Activated T-cell treated with anti-CD3 and anti-CD28 coated beads, Interleukin-2, amount 50 U/mL, for 48 hours (primary cell): ENCODE data around the gene CRYBG2.
A peak's percentile ranks its signal among the peaks of the same experiment; 100 is the strongest.

ENCODE experiments used
- DNase-seq, 2 experiments: peaks; one replicate each; pipeline ENCODE4 v3.0.0-alpha.2; 2020

CRYBG2 gene

DNA sequence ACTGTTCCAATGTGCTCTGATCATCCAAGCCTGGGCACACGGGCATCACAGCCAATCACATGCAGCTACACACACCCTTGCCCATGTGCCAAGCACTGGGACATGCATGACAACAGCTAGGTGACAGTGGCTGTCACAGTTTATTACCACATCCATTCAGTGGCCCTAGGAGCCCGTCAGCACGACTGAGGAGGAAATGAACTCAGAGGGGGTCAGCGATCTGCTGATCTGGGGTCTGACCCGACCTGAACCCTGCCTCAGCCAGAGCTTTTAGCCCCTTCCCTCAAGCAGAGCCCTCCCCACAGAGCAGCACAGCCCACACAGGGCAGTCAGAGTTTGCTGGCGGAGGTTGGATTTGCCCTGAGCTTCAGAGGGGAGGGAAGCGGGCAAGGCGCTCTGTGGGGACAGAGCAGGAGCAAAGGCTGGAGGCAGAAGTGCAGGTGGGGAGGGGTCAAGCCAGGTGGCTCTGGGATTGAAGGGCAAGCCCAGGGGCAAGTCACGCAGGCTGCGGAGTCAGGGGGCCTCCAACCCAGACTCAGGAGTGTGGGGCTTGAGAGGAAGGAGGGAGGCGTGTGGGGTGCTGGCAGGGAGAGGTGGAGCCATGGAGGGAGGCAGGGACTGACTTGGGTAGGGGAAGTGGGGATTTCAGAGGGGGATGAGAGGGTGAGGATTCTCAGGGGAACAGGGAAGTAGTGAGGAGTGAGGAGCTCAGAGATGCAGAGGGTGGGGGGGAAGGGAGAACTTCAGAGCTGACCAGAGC lies 63.6 kb downstream of the CRYBG2 start:
- no peak for DNase-seq

DNA sequence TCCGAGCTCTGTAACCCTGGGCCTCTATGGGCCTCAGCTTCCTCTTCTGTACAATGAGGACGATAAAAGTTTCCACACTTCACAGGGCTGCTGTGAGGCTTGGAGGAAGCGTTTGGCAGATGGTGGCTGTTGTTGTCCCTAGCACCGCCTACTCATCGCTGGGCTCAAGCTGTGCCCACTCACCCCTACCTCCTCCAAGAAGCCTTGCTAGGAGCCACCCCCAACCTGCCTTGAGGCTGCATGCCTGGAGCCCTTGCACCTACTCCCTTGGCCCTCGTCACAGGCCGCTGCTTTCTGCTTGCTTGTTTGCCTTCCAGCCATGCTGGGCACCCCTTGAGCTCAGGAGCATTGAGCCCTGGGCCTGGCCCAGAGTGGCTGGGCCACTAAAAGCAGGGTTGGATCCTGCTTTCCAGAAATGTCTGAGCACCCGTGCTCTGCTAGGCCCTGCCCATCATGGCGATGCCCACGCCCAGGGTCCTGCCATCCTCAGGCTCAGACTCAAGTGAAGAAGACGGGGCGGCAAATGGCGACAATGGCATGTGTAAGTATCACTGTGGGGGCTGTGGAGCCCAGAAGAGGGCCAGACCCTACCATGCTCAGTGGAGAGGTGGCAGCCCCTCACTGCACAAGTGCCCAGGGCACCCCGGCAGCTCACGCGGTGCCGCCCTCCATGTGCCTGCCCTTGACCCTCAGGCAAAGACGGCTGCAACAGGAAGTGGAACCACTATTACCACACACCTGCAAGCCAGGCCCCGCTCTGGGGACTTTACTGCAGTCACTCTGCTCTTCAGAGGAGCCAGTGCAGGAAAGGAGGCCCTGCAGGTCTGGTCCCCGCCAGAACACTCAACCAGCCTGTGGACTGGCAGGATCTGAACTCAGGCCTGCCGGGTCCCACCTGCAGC lies 64.5 kb downstream of the CRYBG2 start:
- DNase-seq, result peak; percentile 59 to 67

DNA sequence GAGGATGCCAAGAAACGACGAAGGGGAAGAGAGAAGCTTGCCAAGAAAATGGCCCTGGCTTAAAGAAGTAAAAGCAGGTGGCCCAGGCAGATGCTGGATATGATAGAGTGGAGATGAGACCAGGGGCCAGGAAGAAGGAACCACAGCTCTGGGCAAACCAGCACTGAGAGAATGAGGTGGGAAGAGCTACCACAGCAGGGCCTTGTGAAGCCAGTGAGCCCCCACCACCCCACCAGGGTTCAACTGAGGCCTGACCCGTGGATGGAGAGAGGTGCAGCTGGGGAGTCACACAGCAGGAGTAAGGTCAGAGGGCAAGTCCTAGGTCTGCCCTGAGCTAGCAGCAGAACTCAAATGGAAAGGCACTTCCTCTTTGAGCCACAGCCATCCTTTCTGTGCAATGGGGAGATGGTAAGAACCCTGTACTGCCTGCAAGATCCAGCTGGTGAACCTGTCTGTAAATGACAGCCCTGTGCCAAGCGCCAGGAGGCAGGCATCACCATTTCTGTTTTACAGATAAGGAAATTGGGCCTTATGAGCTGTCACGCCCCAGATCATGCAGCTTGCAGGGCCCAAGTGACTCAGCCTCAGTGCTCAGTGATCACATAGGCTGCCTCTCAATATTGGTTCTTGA lies 65.5 kb downstream of the CRYBG2 start:
- peak; percentile 80 to 83 for DNase-seq

DNA sequence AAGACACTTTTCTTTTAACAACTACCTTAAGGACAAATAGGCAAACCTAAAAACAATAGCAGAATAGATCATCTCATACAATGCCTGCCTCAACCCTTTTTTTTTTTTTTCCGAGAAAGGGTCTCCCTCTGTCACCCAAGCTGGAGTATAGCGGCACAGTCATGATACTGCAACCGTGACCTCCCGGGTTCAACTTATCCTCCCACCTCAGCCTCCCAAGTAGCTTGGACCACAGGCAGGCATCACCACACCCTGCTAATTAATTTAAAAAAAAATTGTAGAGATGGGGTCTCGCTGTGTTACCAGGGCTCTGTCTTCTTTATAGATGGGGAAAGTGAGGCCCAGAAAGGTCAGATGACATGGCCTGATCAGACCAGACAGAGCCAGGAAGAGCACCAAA lies 66.1 kb downstream of the CRYBG2 start:
- DNase-seq, result peak in 1 of 2 experiments; percentile 37

DNA sequence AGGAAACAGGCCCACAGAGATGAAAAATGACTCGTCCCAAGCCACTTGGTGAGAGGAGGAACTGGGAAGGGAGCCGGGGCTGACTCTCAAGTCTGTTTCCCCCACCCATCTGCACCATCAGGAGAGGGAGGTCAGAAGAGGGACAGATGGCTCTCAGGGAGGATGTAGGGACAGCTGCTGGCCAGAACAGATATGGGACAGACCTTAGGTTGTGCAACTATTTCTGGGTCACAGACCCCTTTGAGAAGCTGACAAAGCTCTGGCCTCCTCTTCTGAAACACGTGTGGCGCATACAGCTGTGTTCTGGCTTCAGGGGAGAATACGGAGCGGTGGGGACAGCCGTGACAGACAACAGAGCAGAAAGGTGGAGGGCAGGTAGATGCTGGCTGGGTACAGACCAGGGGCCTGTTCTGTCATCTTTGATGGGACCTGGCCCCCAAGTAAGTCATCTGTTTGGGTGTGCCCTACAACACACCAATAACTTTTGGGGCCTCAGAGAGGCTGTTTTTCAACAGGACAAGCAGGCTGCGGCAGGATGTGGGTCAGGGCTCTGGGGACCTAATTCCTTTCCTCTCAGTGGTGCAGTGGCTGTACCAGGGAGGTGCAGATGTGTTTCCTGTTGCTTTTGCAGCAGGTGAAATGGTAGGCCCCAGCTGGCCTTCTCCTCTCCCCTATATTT lies 66.8 kb downstream of the CRYBG2 start:
- peak; percentile 76 to 78 for DNase-seq

DNA sequence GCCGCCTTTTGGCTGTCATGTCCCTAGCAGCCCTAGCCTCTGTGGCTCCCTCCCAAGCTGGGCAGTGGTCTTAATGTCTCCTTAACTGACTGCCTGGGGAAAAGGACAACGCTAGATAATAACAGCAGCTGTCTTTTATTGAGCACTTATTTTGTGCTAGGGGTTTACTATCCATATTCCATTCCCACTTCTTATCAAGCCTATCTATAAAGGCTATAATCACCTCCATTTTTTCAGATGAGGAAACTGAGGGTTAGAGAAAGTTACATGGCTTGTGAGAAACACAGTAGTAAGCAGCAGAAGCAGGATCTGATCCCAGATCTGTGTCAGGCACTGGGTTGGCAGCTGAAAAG lies 67.9 kb downstream of the CRYBG2 start:
- no peak for DNase-seq

DNA sequence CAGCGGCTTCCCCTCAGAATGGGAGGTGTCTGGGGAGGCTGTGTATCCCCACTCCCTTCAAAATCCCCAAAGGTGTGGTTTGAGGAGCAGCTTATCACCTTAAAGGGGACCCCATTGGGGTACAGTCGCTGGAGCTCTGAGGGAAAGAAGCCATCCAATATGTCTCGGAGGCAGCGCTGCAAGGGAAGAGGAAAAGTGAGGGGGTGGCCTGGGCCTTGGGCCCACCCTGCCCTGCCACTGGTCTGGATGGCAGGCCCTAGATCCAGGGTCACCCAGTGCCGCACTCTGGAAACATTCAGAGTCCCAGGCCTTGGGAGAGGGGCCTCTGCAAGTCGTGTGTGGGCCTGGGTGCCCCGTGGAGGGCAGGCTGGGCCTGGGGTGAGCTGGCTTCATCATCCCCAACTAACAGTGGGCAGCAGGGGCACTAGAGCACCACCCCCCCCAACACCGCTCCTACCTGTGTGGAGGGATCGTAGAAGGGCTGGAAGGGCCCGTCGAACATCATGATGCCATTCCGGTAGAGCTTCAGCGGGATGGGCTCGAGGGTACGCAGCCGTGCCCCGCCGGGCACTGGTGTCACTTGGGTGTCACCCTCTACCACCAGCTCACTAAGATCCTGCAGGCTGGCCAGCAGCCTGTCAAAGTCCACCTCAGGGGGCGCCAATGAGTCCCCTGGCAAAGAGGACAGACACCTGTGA lies 68.4 kb downstream of the CRYBG2 start:
- peak; percentile 76 to 78 for DNase-seq

DNA sequence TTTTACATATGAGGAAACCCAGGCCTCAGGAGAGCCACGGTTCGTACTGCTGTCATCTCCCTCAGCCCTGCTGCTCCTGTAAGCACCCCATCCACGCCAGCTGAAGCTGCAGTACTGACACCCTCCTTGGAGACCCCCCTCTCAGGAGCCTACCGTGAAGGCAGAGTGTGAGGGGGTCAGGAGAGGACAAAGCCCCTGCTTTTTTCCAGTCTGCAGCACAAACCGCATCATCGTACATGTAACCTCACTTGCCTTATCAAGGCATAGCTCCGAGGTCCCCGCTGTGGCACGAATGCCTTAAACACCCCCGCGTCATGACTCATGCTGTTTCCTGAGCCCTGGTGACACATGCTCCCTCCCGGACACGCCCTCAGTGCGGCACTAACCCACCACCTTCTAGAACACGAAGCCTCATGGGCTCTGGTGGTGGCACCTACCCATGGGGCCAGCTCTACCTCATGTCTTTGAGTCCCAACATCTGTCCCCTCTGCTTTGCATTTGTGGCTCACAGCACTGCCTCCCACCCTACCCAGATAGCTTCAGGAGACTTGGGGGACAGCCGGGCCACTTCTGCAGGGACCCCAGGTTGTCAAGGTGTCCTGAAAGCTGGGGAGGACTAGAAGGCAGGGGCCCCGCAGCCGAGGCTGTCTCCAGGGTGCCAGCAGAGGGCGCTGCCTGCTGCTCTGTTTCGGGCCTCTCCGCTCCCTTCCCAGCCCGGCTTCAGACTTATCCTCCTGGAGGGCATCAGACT lies 69.2 kb downstream of the CRYBG2 start:
- peak; percentile 96 for DNase-seq

DNA sequence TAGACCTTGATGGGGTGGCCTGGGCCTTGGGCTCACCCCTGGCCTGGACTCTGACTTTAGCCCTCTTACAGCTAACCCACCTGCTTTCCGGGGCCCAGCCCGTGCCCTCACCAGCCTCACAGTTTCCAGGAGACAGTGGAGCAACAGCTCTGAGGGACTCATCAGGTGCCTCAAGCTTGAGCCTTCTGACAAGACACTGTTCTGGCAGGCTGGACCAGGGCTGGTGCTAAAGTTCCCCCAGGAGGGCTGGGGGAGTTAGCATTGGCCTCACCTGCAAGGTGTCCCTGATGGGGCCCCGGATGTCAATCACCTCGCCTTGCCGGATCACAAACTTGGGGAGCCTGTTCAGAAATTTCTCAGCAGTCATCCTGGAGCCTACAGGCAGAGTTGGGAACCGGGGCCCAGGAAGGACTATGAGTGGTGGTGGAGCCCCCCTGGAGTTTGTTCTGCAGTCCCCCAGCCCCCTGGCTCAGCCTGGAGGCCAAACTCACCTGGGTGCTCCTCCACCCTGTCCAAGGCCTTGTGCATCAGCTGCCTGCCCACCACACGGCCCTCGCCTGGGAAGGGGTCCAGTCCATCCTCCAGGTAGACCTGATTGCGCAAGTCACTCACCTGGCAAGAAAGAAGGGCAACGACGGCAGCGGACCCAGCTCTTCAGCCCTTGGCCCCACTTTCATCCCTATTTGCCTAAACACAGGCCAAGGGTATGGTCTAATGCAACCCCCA lies 69.9 kb downstream of the CRYBG2 start:
- DNase-seq, result peak in 1 of 2 experiments; percentile 38

DNA sequence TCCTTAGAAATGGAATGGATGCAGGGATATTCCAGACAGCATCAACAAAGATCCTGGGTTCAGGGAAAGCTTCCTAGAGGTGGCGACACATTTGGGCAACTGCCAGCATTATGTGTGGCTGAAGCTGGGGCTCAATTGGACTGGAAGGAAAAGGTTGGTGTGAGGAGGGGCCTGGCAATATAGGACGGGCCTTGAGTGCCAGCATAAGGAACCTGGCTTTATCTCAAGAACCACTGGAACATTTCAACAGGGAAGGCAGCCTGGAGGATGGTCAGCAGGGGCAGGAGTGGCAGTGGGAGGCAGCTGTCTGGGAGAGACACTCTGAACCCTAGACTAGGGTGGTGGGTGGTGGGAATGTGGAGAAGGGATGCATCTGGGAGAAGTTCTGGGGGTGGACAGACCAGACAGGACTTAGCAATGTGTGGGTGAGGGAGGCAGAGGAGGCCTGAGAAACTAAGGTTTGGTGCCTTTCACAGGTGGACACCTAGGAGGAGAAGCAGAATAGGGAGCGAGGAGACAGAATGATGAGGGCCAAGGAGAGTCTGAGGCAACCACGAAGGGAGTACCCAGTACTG lies 70.6 kb downstream of the CRYBG2 start:
- DNase-seq, result peak; percentile 34 to 46

DNA sequence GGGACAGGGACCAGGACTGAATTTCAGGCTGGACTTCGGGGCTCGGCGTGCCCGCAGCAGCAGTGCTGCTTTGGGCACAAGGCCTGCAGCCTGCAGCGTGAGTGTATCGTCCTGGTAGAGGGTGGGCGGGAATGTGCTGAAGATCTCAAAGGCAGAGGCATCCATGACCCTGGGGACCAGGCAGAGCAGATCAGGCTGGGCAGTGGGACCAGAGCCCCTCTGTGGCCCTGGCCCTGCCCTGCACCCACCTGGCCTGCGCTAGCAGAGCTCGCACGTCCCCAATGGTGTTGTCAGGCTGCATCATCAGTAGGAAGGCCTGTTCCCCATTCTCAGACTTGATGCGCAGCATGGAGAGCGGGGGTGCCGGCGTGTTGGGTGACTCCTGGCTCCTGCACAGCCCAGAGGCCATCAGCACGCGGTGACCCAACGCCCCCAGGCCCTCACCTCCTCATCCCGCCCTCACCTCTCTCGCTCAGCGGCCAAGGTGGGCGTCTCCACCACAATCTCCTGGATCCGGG lies 71.5 kb downstream of the CRYBG2 start:
- peak in 1 of 2 experiments; percentile 32 for DNase-seq

DNA sequence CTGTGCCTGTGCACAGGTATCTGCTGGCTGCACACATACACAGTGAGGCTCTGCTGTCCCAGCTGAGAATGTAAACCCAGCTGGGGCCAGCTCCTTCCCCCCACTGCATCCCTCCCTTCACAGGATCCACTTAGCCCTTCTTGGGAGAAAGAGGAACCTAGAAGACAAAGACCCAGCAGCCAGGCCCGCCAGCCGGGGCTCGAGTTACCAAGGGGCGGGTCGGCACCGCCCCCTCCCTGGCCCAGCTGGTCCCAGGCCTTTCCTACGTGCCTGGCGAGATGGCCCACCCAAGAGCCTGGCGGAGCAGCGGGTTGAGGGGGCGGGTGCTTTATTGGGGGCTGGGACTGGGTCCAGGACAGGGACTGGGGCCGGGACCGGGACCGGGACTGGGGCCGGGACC lies 72.0 kb downstream of the CRYBG2 start:
- DNase-seq, result peak in 1 of 2 experiments; percentile 26

DNA sequence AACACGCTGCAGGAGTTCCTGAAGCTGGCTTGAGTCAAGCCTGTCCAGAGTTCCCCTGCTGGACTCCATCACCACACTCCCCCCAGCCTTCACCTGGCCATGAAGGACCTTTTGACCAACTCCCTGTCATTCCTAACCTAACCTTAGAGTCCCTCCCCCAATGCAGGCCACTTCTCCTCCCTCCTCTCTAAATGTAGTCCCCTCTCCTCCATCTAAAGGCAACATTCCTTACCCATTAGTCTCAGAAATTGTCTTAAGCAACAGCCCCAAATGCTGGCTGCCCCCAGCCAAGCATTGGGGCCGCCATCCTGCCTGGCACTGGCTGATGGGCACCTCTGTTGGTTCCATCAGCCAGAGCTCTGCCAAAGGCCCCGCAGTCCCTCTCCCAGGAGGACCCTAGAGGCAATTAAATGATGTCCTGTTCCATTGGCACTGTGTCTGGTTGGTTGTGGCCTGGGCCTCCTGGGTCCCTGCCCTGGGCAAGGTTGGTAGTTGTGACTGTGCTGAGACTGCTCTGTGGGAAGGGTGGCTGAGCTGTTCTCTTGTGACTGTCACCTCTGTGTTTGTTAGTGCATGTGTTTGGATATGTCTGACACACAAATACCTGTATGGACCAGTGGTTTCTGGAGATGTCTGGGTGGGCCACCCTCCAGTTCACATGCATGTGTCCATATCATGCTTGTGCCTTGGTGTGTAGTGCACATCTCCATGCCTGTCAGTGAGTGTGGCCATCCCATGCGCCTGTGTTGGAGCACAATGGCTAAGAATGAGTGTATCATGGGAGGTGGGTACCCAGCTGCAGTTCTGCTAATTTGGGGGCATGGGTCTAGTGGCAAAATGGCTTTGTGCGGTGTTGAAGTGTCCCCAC lies 72.6 kb downstream of the CRYBG2 start:
- peak; percentile 38 to 46 for DNase-seq

DNA sequence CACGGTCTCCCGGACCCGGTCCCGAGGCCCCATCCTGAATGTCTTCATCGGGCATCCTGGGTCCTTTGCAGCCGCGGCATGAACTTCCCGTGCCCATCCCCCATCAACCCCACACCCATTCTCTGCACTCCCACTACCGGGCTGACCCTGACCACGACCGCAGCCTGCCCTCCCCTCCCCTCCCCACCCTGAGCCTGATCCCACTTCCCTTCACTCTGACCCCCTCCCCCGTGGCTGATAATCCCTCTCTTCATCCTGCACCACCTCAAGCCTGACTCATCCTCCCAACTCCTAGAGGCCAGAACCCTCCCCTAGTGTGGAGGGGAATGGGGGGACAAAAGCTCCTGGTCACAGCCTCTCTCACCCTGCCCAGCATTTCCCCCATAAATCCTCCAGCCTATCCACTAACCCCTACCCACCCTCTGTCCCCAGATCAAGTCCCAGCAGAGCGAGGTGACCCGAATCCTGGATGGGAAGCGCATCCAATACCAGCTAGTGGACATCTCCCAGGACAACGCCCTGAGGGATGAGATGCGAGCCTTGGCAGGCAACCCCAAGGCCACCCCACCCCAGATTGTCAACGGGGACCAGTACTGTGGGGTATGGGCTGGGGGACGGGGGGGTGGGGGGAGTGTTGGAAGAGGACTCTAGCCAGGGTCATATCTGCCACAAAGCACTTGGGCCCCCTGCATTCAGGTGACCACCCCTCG lies 73.4 kb downstream of the CRYBG2 start:
- peak in 1 of 2 experiments; percentile 30 for DNase-seq

DNA sequence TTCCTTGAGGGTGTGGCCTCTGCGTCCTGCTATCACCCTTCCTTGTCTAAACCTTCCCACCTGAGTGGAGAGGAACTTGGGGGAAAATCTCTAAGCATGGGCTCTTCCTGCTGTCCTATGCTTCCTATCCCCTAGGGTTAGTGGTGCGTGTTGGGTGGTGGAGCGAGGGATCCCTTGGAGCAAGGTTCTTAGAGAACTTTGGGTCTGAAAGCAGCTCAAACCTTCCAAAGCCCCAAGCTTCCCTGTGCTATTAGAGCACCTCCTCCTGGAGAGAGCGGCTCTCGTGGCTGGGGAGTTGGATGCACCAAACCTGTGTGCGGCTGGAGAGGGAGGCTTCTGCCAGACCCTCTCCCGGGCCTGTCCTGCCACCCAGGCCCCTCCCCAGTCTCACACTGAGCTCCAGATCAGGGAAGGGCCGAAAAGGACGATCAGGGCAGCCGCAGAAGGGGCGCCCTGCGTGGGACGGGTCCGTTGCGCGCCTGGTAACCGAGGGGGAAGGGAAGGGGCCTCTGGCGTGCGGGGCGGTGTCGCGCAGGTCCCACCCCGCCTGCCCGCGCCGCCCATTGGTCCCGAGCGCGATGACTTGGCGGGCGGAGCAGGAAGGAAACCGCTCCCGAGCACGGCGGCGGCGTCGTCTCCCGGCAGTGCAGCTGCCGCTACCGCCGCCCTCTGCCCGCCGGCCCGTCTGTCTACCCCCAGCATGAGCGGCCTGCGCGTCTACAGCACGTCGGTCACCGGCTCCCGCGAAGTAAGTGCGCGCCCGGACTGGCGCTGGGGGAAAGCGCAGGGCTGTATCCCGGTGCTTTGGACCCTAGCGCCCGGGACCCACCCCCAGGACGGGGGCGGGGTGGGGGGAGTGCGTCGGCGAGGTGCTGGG lies 74.2 kb downstream of the CRYBG2 start, which contains the start of gene SH3BGRL3:
Gene SH3BGRL3 (plus strand): TSS at position 631 of the 877 bp plus-strand sequence. CDS start 70 bp downstream, at position 701.
- peak; percentile 88 to 91 for DNase-seq

DNA sequence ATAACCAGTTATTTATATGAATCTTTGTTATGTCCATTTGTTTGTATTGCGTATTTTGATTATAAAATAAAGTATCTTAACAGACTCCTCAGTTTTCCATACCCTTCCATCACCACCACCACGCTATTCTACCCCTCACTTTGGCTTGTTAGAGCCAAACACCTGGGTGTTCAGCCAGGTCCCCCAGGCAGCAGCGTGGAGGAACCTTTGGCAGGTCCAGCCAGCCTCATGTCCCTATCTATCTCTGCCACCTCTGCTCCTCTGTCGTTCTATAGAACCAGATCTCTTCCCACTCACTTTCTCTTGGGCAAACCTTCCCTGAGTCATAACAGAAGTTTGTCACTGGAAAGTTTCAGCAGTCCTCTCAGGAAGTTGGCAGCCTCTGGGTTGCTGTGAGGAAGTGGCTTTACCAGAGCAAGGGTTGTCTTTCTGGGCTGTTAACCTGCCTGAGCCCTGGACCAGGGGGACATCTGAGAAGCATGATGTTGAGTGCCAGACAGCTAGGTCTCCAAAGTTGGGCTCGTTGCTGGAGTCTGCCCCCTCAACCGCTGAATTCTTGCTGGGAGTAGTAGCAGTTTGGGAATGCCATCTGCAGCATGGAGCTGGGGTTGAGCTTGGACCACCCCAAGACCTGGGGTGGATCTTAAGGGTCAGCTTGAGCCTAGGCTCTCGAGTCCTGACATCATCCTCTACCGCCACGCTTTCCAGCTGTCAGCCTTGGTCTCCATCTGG lies 75.0 kb downstream of the CRYBG2 start:
- DNase-seq, result peak; percentile 70 to 72
